Left ventricle myocardium superior (tissue), 1 donor: ENCODE measurements around the gene GSTM2. TPM values are rescaled to one million over a fixed set of nuclear protein-coding genes. Genes with fewer than 3 reads are reported as not detected.

ENCODE experiments used
- ATAC-seq: fragments of 200-7000 bp; cut with Tn5 transposase; one replicate; pipeline ENCODE4 v1.9.1; 2020; ENCODE audit warnings: mild to moderate bottlenecking, moderate library complexity
- DNase-seq: peaks from one replicate; pipeline ENCODE4 v3.0.0-alpha.2; 2020
- intact Hi-C: fragments of 100-400 bp; cut with micrococcal nuclease; formaldehyde crosslinking; loops from one replicate; pipeline ENCODE4 v1.11.0; 2022
- total RNA-seq: library from RNA; stranded (reverse); fragmentation: NEBNext Ultra II Directional; extraction: Animal tissue kit (Norgen Biotek cat#: 25700); gene quantifications from one replicate; pipeline ENCODE4 v1.2.1, GENCODE V29; 2021
- donor health status: DM: no; HTN: yes; CAD: no; lungs with severe emphysema.

The GSTM2 gene
- total RNA-seq, 1 donor from 2014 or later, result 83.6 TPM

DNA sequence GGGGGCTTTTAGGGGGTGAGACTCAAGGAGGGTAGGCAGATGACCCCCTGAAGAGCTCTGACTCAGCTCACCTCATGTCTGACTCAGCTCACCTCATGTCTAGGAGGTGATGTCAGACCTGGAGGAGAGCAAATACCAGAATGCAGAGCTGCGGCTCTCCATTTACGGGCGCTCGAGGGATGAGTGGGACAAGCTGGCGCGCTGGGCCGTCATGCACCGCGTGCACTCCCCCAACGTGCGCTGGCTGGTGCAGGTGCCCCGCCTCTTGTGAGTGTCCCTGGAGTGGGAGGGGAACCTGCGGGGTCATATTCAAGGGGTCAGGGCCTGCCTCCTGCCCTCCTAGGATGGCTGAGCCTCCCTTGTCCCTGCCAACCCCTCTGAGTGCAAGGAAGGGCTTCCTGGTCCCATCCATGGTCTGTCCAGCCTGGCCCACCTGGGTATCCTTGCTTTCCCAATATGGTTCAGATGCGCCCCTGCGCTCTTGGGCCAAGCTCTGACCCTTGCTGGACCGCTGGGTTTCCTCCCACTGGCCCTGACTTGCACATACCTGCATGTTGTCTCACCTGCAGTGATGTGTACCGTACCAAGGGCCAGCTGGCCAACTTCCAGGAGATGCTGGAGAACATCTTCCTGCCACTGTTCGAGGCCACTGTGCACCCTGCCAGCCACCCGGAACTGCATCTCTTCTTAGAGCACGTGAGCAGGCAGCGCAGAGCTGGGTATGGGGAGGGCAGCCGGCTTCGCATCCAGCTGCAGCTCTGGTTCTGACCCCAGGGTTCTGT lies 39.1 kb upstream of the GSTM2 start:
- ATAC-seq, result no peak
- intact Hi-C loops, result no loop called here
- no peak for DNase-seq

DNA sequence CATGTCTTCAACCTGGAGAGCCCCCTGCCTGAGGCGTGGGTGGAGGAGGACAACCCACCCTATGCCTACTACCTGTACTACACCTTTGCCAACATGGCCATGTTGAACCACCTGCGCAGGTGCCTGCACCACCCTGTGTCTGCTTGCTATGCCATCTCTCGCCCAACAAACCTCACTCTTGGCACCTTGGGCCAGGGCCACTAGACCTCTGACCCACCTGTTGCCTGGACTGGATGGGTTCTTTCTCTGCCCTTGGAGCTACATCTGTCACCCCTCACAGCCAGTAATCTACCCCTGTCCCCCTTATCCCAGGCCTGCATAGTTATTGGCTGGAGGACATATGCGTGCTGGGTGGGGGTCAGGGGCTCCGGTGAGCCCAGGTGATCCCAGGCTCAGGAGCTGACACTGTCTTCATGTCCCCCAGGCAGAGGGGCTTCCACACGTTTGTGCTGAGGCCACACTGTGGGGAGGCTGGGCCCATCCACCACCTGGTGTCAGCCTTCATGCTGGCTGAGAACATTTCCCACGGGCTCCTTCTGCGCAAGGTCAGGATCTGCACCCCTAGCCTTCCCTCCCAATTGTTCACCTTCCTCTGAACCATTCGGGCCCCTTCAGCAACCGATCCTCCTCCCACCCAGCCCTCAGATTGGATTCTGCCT lies 38.4 kb upstream of the GSTM2 start:
- ATAC-seq, result no peak
- intact Hi-C loops, result no loop called here

DNA sequence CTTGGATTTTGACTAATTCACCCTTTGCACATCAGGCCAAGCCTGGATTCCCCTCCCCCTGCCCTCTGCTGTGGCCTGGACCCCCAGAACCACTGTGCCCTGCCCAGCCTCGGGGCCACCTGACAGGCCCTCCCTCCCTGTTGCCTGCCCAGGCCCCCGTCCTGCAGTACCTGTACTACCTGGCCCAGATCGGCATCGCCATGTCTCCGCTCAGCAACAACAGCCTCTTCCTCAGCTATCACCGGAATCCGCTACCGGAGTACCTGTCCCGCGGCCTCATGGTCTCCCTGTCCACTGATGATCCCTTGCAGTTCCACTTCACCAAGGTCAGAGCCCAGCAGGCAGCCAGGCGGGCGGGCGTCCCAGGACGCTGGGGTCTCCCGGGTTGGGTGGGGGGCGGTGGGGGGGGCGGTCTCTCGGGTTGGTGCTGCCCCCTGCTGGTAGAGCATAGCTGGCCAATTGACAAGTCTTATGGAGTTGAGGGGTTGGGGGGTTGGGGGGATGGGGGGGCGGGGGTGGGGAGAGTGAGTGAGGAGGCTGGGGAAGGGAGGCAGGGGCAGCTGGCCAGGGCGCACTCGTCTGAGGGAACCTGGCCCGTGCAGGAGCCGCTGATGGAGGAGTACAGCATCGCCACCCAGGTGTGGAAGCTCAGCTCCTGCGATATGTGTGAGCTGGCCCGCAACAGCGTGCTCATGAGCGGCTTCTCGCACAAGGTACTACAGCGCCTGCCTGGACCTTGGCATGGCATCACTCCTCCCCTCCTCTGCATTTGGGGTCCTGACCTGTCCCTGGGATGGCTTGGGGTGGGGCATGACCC lies 37.6 kb upstream of the GSTM2 start:
- intact Hi-C loops, result no loop called here
- no peak for ATAC-seq
- no peak for DNase-seq

More for the DNA sequence above, 38.4 kb upstream of the GSTM2 start:
- no peak for DNase-seq

DNA sequence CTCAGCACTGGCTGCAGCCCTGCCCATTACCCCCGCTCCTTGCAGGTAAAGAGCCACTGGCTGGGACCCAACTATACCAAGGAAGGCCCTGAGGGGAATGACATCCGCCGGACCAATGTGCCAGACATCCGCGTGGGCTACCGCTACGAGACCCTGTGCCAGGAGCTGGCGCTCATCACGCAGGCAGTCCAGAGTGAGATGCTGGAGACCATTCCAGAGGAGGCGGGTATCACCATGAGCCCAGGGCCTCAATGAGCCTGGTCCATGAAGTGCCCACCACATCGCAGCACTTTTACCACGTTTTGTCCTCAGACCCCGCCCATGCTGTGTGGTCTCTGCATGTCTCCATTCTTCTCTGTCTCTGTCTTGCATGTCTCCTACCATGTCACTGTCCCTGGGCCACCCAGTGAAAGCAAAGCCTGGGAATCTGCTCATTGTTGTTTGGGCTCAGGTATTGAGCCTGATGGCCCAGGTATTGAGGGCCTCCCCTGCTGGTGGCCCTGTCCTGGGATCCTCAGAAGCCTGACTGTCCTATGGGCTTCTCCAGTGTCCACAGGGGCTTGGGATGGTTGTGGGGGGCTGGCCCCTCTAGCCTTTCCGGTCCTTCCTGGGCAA lies 36.9 kb upstream of the GSTM2 start:
- ATAC-seq, result no peak
- DNase-seq, result no peak
- intact Hi-C loops, result no loop called here

DNA sequence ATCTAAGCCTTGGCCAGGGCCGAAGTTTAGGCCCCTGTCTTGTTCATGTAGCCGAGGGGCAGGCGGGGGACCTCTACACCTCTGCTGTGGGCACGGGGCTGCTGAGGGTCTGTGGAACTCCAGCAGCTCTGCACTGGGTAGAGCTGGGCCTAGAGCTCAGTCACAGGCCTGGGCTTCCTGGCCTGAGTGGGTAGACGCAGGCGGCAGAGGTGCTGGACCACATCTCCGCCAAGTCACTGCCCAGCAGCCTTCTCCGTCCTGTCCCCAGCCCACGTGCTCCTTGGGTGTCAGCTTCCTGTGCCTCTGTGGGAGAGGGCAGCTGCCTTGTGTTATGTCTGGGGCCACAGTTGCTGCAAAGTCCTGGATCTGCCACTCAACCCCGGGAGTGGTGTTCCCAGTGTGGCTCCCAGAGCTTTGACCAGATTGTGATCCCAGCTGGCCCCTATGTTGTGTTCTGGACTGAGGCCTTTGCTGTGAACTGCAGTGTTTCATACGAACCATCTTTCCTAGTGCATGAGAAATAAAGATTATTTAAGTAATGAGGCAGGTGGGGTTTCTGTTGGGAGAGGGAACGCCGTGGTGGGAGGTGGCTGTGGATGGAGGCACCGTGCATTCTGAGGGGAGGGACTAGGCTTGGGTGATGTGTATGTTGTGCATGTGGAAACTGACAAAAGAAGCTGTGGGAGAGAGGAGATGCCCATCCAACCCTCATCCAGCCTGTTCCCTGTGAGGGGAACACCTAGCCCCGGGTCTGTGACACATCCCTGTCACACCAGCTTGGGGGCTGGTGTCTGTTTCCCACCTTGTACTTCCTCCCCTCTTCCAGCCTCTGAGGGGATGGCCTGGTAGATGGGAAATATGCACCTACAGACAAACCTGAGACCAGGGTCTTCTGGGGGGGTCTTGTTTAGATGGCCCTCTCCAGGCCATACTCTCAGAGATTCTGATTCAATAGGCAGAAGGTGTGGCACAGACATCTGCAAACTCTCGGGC lies 36.0 kb upstream of the GSTM2 start:
- intact Hi-C loops, result no loop called here
- DNase-seq (no peak), ATAC-seq (no peak)

DNA sequence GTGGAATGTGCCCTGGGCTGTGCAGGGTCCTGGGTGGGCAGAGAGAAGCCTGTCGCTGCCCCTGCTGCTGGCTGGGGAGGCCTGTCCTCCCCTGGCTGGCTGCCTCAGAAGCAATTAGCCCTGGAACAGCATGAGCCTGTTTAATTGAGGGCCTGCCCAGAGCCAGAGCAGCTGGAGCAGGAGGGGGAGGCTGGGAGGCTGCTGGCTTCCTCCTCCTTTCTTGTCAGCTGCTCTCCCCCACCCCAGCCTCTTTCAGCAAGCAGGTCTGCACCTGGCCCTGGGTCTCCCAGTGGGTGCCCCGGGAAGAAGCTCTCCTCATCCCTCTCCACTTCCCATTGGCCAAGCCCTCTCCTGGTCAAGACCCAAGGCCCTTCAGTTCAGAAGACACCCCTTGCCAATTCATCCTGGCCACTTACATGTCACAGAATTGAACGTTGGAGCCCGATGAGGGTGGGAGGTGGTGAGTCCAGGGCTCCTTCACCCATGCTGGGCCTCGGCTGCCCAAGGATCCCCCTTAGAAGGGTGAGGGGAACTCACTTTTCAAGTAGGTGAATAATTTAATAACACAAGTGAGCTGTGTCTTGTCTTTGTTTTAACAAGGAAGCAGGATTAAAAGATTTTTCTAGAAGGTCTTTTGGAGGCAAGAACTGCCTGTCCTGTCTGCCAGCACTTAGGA lies 35.0 kb upstream of the GSTM2 start:
- ATAC-seq, result peak; percentile 62
- DNase-seq, result peak; percentile 61
- intact Hi-C loops, result no loop called here

DNA sequence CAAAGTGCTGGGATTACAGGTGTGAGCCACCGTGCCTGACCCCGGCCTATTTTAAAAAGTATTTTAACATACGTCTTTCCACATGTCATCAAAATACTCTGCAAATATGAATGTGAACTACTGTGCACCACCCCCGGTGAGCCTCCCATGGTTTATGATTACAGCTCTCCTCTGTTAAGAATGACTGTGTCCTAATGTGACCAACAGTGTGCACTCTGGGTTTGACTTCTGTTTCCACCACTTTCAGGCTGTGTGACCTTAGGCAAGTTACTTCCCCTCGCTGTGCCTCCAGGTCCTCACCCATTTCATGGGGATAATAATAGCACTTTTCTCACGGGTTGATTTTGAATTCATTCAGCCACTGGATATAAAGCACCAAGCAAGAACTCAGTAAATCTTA lies 33.6 kb upstream of the GSTM2 start:
- ATAC-seq (no peak), DNase-seq (no peak)
- intact Hi-C loops, result no loop called here

DNA sequence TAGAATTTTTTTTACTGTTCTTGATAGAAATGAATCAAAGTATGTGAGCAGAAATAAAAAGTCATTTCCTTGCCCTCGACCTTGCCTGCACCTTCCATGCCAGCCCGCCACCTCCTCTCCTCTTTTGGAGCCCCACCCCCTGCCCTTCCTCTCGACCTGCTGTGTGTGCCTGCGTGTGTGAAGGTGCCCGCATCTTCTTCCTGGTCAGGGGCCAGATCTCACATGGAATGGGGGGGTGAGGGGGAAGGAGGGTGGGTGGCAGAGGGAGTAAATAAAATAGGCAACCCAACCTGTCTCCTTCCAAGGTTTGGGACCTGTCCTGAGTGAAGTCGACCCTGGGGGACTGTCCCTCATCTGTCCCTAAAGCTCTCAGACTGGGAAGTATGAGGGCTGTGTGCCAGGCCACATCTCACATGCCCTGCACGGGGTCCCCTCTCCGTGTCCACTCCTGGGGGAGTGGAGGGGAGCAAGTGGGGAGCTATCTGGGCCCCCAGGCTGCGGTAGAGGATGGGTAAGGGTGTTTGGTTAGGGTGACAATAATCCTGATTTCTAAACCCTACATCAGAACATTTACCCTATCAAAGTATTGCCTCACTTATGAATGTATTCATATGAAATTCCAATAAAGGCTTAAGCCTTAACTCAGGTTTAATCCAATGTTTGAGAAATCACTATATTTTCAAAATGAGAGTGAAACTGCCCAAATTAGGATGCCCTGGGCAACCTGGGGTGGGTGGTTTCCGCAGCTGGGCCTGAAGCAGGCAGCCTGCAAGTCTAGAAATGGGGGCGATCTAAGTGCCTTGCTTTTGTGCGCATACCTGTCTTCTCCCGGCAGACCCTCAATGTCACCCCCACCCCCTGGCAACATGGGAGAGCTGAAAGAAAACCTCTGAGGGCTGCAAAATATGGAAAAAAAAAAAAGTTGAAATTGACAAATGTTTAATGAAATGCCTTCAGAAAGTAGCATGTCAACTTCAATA lies 32.8 kb upstream of the GSTM2 start:
- DNase-seq, result no peak
- no peak for ATAC-seq
- intact Hi-C loops, result no loop called here

DNA sequence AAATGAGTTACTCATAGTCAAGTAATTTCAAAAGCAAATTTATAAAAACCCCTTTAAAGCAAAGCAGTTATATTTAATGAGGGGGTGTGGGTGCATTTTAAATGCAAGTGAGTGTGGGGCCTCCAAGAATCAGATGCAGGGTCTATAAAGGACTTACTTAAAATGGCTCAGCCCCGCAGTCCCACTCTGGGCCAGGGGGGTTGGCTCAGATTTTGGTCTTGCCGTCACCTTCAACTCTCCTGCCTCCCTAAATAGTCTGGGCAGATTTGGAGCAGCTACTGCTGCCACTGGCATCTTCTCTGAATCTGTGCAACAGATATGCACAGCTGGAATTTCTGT lies 32.0 kb upstream of the GSTM2 start:
- peak; percentile 3 for ATAC-seq
- intact Hi-C loops, result no loop called here
- no peak for DNase-seq

DNA sequence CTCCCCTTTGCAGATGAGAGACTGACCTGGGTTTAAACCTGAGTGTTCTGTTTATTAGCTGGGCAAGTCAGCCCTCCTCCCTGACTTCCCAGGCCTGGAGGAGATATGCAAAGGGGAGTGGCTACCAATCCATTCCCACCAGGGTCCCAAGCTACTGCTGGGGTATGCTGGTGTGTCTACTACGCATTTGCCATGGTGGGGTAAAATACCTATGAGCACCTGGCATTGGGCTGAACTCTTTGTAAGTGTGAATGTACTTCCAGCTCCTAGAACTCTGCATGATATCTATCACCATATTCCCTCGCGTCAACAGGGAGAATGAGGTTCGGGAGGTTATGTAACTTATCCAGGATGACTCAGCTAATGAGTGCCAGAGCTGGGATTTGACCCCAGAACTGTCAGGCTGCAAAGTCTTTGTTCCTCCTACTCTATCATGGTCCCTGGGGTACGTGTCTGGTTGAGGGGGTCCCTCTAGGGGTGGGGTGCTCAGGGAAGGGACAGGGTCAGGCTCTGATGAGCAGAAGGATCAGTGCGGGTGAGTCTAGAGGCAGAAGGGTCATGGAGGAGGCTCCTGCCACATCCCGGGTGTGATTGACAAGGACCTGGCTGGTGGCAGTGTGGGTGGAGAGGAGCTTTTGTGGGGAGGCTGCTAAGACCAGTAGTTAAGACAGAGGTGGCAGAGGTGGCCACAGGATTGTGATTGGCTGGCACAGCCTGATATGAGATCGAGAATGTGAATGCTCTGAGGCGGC lies 31.5 kb upstream of the GSTM2 start:
- ATAC-seq (peak; percentile 56), DNase-seq (no peak)
- intact Hi-C loops, result no loop called here

DNA sequence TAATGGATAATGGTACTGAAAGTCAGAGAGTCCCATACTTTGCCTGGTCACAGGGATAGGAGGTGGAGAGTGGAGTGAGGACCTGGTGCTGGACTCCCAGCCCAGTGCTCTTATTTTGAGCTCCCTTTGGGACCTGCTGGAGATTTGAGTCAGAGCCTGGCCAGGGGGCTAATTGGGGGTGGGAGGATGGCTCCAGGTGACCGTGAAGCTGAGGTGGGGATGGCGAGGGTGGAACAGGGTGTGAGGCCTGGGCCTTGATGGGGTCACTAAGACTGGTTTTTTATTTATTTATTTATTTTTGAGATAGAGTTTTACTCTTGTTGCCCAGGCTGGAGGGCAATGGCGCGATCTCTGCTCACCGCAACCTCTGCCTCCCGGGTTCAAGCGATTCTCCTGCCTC lies 30.4 kb upstream of the GSTM2 start:
- intact Hi-C loops, result no loop called here
- DNase-seq (no peak), ATAC-seq (no peak)

DNA sequence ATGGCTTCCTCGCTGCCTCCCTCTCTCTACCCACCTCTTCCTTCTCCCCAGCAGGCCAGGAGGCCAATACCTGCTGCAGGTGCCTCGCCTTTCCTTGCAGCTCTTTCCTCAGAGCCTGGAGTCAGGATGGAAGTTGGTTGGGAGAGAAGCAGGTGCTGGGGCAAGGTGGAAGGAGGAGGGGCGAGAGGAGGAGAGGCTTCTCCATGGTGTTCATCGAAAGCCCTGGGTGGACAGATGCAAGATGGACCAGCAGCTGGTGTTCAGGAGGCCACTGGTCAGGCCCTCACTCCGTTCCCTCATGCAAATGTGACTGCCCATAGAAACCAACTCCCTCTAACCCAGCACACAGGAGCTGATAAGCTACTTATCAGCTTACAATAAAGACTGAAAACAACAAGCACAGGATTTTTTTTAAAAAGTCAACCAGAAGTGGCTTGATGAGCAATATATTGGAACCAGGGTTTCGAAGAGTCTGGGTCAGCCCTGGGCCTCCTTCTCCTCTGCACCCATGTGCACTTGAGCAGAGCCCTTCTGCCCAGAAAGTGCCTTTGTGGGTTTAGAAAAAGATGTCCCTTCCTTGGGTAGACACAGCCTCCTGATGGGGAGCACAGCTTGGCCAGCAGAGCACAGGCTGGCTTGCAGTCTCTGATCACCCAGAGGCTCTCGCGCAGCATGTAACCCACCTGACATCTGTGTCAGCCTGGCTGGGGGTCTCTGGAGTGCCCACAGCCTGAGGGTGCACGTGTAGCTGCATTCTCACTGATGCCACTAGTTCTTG lies 28.6 kb upstream of the GSTM2 start:
- intact Hi-C loops, result no loop called here
- no peak for ATAC-seq
- no peak for DNase-seq

DNA sequence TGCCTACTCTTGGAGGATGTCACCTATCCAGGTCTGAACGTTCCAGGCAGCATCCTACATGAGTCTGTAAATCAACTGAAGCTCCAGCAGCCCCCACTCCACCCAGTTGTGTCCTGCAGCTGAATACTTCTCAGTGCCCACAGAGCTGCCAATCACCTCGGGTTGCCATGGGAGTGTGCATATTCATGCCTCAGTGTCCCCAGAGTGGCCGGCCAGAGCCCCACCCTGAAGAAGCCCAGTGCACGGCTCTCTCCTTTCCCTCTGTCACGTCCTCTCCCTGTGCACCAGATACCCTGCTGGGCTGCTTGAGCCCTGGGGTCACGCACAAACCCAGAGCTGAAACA lies 28.0 kb upstream of the GSTM2 start:
- intact Hi-C loops, result loop anchor here (5.0 kb wide), 2 partner anchors 93 to 132 kb away; partner anchors contain the start of gene GNAI3
- ATAC-seq, result no peak
- DNase-seq, result no peak

DNA sequence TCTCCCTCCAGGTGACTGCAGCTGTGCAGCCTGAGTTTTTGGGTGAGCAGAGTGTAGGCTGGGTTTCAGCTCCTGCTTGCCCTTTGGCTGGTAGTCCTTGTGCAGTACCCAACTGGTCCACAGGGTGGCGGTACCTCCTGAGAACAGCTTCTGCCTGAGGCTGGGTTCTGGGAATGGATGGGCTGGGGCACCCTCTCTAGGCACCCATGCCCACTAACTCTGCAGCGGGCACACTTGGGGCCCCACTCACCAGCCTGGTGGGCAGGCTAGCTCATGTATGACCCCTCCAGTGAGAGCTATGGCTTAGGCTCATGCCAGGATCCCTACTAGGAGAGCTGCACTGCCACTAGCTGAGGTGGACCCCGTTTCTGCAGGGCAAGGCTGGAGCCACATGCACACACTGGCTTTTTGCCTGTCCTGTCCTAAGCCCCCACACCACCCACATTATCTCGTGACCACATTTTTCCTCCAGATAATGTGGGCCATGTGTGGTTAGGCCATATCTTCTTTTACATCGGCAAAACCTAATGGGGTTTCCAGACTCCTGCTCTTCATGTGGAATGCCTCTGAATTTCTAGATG lies 27.5 kb upstream of the GSTM2 start:
- DNase-seq, result peak; percentile 91
- intact Hi-C loops, result loop anchor here (5.0 kb wide), 2 partner anchors 93 to 132 kb away; partner anchors contain the start of gene GNAI3
- peak; percentile 64 for ATAC-seq

DNA sequence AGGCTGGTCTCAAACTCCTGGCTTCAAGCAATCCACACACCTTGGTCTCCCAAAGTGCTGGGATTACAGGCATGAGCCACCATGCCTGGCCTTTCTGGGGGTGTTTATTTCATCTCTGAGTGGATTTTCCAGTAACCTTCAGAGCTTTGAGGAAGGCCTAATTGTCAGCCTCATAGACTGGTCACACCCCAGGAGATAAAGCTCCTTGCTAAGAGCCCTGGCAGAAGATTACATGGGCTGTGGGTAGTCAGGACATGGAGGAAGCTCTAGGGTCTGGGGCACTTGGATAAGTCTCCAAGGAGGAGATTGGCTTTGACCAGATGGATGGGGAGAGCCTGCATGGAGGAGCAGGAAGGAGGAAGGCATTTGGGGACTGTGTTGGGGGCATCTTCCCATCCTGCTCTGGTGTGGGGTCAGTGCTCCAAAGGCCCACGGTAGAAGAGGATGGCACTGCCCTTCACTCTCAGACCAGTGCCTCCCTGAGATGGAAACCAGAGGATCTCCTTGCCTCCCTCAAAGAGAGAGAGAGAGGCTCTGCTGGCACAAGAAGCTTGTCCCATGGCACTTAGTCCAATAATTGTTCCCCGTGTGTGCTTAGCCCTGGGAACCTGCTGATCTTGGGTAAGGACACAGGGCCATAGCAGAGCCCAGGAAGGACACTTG lies 26.6 kb upstream of the GSTM2 start:
- no peak for ATAC-seq
- no peak for DNase-seq
- intact Hi-C loops, result loop anchor here (5.0 kb wide), 2 partner anchors 94 to 131 kb away; partner anchors contain the start of gene GNAI3
